Measurements from ENCODE around the gene BTLA. TPM values are rescaled to one million over a fixed set of nuclear protein-coding genes. Genes with fewer than 3 reads are reported as not detected.

BTLA gene
- total RNA-seq, 1 experiment from 2014 or later = not detected

DNA sequence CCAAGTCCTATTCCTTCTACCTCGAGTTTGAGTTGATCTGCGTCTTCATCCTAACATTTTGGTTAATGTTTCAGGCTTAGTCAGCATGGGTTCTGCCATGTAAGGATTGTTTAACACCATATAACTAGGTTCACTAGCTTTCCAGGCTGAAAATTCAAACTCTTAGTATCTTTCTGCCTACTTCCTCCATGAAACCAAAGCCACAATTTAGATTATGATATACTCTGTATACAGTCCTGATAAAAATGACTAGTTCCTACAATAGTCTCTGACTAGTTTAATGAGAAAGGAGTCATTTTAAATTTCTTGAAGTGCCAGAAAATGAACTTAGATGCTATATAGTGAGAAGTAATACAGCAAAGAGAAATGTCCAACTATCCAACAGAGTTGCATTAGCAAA, 6.6 kb upstream of the BTLA start:
- TF ChIP-seq, protein P1, sequence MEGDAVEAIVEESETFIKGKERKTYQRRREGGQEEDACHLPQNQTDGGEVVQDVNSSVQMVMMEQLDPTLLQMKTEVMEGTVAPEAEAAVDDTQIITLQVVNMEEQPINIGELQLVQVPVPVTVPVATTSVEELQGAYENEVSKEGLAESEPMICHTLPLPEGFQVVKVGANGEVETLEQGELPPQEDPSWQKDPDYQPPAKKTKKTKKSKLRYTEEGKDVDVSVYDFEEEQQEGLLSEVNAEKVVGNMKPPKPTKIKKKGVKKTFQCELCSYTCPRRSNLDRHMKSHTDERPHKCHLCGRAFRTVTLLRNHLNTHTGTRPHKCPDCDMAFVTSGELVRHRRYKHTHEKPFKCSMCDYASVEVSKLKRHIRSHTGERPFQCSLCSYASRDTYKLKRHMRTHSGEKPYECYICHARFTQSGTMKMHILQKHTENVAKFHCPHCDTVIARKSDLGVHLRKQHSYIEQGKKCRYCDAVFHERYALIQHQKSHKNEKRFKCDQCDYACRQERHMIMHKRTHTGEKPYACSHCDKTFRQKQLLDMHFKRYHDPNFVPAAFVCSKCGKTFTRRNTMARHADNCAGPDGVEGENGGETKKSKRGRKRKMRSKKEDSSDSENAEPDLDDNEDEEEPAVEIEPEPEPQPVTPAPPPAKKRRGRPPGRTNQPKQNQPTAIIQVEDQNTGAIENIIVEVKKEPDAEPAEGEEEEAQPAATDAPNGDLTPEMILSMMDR (IDR thresholded peaks at IDR 0.05; ENCODE audit: unreplicated experiment) = no peak
- no TSS peak for BruUV-seq (replicated peaks)
- Mint-ChIP-seq H3K9me3 (ENCODE audit: unreplicated experiment) (no peaks in the 10 kb centered on the region), H3K4me1 (ENCODE audit: insufficient read depth, unreplicated experiment) (no peaks in the 10 kb centered on the region), H3K4me3 (ENCODE audit: unreplicated experiment) (no peak overlapping the region), H3K27ac (ENCODE audit: low read depth, unreplicated experiment) (no peak overlapping the region), H3K27me3 (ENCODE audit: insufficient read depth, unreplicated experiment) (no peaks in the 10 kb centered on the region), H3K36me3 (ENCODE audit: insufficient read depth, unreplicated experiment) (no peaks in the 10 kb centered on the region)
- no peak for DNase-seq (ENCODE audit: unreplicated experiment)
- intact Hi-C loops (cut with micrococcal nuclease) = no loop called here
- POLR2A ChIA-PET = interaction anchor here (0.6 kb wide), 1 partner anchor 11 kb away, joined by 3 read pairs; no protein-coding TSS in a partner anchor
- CTCF ChIA-PET = interaction anchor here (1.0 to 2.0 kb wide), 2 partner anchors 213 to 394 kb away, joined by 6 read pairs; no protein-coding TSS in a partner anchor

DNA sequence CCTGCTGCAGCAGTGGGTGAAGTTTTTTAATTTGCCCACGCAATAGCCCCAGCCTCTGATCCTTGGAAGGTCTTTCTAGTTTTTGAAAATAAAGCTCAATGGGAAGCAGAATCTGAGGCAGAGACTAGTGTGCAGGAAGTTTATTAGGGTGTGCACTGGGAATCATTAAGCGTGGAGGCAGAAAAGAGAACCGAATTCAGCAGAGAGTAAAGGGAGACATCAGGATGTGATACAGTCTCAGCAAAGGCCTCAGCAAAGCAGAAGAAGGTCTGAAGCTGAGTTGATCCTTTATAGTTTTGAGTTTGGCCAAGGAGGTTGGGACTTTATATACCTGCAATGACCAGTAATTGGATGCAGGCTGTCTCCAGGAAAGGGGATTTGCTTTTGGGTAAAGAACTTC, 4.9 kb upstream of the BTLA start:
- ChIA-PET POLR2A (interaction anchor here (0.7 kb wide), 1 partner anchor 64 kb away, joined by 4 read pairs; no protein-coding TSS in a partner anchor), CTCF (interaction anchor here (0.8 to 2.2 kb wide), 2 partner anchors 20 to 211 kb away, joined by 3 to 9 read pairs; partner anchors contain the start of gene SLC9C1)
- no peak overlapping the region for H3K4me3 Mint-ChIP-seq (ENCODE audit: unreplicated experiment)
- no peak for DNase-seq (ENCODE audit: unreplicated experiment)
- no peaks in the 10 kb centered on the region for H3K9me3 Mint-ChIP-seq (ENCODE audit: unreplicated experiment)
- no peaks in the 10 kb centered on the region for H3K27me3 Mint-ChIP-seq (ENCODE audit: insufficient read depth, unreplicated experiment)
- no peaks in the 10 kb centered on the region for H3K4me1 Mint-ChIP-seq (ENCODE audit: insufficient read depth, unreplicated experiment)
- H3K27ac Mint-ChIP-seq (ENCODE audit: low read depth, unreplicated experiment) = no peak overlapping the region
- BruUV-seq (replicated peaks) = no TSS peak
- intact Hi-C loops (cut with micrococcal nuclease) = no loop called here
- TF ChIP-seq, protein P1 (IDR thresholded peaks at IDR 0.05; ENCODE audit: unreplicated experiment) = no peak
- no peaks in the 10 kb centered on the region for H3K36me3 Mint-ChIP-seq (ENCODE audit: insufficient read depth, unreplicated experiment)

DNA sequence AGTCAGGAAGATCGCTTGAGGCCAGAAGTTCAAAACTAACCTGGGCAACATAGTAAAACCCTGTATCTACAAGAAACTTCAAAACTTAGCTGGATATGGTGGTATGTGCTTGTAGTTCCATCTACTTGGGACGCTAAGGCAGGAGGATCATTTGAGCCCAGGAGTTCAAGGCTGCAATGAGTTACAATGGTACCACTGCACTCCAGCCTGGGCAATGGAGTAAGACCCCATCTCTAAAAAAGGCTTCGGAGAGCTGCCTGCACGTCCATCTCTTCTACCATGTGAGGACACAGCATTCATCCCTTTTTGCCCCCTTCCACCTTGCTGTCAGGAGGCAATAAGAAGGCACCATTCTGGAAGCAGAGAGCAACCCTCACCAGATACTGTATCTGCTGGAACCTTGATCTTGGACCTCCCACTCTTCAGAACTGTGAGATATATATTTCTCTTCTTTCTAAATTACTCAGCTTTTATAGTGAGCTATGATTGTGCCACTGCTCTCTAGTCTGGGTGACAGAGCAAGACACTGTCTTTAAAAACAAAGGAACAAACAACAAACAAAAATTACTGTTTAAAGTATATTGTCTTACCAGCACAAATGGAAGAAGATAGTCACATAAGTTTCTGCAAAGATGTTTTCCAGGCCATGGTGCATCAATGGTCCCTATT, 4.2 kb upstream of the BTLA start:
- ChIA-PET CTCF (interaction anchor here (0.6 to 2.2 kb wide), 3 partner anchors 9 to 210 kb away, joined by 3 to 9 read pairs (median 3); partner anchors contain the start of gene SLC9C1), POLR2A (interaction anchor here (0.6 to 0.7 kb wide), 2 partner anchors 63 to 107 kb away, joined by 4 read pairs; no protein-coding TSS in a partner anchor)
- H3K4me1 Mint-ChIP-seq (ENCODE audit: insufficient read depth, unreplicated experiment) = no peaks in the 10 kb centered on the region
- H3K27me3 Mint-ChIP-seq (ENCODE audit: insufficient read depth, unreplicated experiment) = no peaks in the 10 kb centered on the region
- TF ChIP-seq, protein P1 (IDR thresholded peaks at IDR 0.05; ENCODE audit: unreplicated experiment) = no peak
- no peaks in the 10 kb centered on the region for H3K36me3 Mint-ChIP-seq (ENCODE audit: insufficient read depth, unreplicated experiment)
- intact Hi-C loops (cut with micrococcal nuclease) = no loop called here
- no peaks in the 10 kb centered on the region for H3K9me3 Mint-ChIP-seq (ENCODE audit: unreplicated experiment)
- BruUV-seq (replicated peaks) = no TSS peak
- no peak for DNase-seq (ENCODE audit: unreplicated experiment)
- no peak overlapping the region for H3K27ac Mint-ChIP-seq (ENCODE audit: low read depth, unreplicated experiment)
- H3K4me3 Mint-ChIP-seq (ENCODE audit: unreplicated experiment) = no peak overlapping the region

DNA sequence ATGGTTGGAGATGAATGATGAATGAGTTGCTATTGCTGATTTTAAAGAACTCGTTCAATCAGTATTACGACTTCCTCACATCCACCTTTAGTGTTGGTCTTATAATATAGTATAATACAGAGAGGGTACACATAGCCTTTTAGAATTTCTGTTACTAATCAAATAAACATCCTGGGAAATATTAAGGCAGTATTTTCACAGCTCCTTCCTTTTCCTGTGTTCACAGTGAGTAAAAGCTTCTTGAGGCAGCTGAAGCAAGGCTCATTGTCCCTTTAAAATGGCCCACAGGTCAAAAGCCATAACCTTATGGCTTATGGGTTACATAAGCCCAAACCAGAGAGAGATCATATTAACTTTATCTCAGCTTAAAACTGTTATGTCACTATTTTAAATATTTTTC, 1.3 kb upstream of the BTLA start:
- no peaks in the 10 kb centered on the region for H3K36me3 Mint-ChIP-seq (ENCODE audit: insufficient read depth, unreplicated experiment)
- BruUV-seq (replicated peaks) = no TSS peak
- TF ChIP-seq, protein P1 (IDR thresholded peaks at IDR 0.05; ENCODE audit: unreplicated experiment) = no peak
- no peak overlapping the region for H3K27ac Mint-ChIP-seq (ENCODE audit: low read depth, unreplicated experiment)
- H3K4me1 Mint-ChIP-seq (ENCODE audit: insufficient read depth, unreplicated experiment) = no peaks in the 10 kb centered on the region
- no peak overlapping the region for H3K4me3 Mint-ChIP-seq (ENCODE audit: unreplicated experiment)
- DNase-seq (ENCODE audit: unreplicated experiment) = no peak
- ChIA-PET POLR2A (no interaction called here), CTCF (interaction anchor here (0.7 to 1.1 kb wide), 3 partner anchors 179 to 499 kb away, joined by 3 read pairs; no protein-coding TSS in a partner anchor)
- no peaks in the 10 kb centered on the region for H3K9me3 Mint-ChIP-seq (ENCODE audit: unreplicated experiment)
- intact Hi-C loops (cut with micrococcal nuclease) = no loop called here
- H3K27me3 Mint-ChIP-seq (ENCODE audit: insufficient read depth, unreplicated experiment) = no peaks in the 10 kb centered on the region

All from MCF 10A (cell line).